HG03469 (cell line): ENCODE measurements around the gene IER5.
"Not testable (repeated sequence)": the region's sequence is repeated elsewhere in the genome, so short reads cannot be mapped to it uniquely, and the experiment has no call there.

Experiments
- ATAC-seq: cut with Tn5 transposase; IDR thresholded peaks from one replicate; pipeline ENCODE4 v1.9.1; 2021; ENCODE audit warnings: mild to moderate bottlenecking, moderate library complexity, moderate number of reproducible peaks; ENCODE audit not compliant: unreplicated experiment

Gene IER5

GRCh38 chr1:181113059-181113641 is 24.6 kb downstream of the IER5 start:
- ATAC-seq = no peak

- no peak for ATAC-seq
Measured at GRCh38 chr1:181114574-181115367, 26.3 kb downstream of the IER5 start.

GRCh38 chr1:181115368-181115684 is 26.8 kb downstream of the IER5 start:
- ATAC-seq = no peak

GRCh38 chr1:181115971-181116370 is 27.5 kb downstream of the IER5 start:
- not testable (repeated sequence) for ATAC-seq

GRCh38 chr1:181116819-181117390 is 28.4 kb downstream of the IER5 start:
- ATAC-seq = no peak

- ATAC-seq = no peak
Measured at GRCh38 chr1:181117648-181118449, 29.3 kb downstream of the IER5 start.

GRCh38 chr1:181119093-181119989 is 30.8 kb downstream of the IER5 start:
- no peak for ATAC-seq

- no peak for ATAC-seq
Measured at GRCh38 chr1:181120924-181121323, 32.4 kb downstream of the IER5 start.

- ATAC-seq = no peak
Measured at GRCh38 chr1:181121498-181121897, 33.0 kb downstream of the IER5 start.

- no peak for ATAC-seq
Measured at GRCh38 chr1:181122222-181122621, 33.7 kb downstream of the IER5 start.

GRCh38 chr1:181123173-181123572 is 34.7 kb downstream of the IER5 start:
- no peak for ATAC-seq

GRCh38 chr1:181124291-181124751 is 35.8 kb downstream of the IER5 start:
- ATAC-seq = no peak

- ATAC-seq = no peak
Measured at GRCh38 chr1:181126289-181126688, 37.8 kb downstream of the IER5 start.

GRCh38 chr1:181126871-181127587 is 38.5 kb downstream of the IER5 start:
- no peak for ATAC-seq

GRCh38 chr1:181127898-181128453 is 39.5 kb downstream of the IER5 start:
- ATAC-seq = no peak

- peak; percentile 41 for ATAC-seq
Measured at GRCh38 chr1:181128592-181129497, 40.3 kb downstream of the IER5 start.

GRCh38 chr1:181129771-181130606 is 41.5 kb downstream of the IER5 start:
- ATAC-seq = no peak
